Right renal cortex interstitium (tissue), 3 donors: ENCODE results near the gene PODN. TPM values are rescaled to one million over a fixed set of nuclear protein-coding genes. Genes with fewer than 3 reads are reported as not detected.

Source experiments
- DNase-seq, 3 donors: peaks; one replicate each; pipeline ENCODE4 v3.0.0-alpha.2; 2013; ENCODE audit warnings: low read depth in 3 of 3, low spot score in 2 of 3
- polyA plus RNA-seq, 3 donors: library from polyadenylated mRNA; unstranded; fragments of 120-200 nt; gene quantifications; one replicate each; pipeline ENCODE4 v1.2.1, GENCODE V29; 2013; ENCODE audit not compliant: insufficient read length in 3 of 3

PODN gene
- polyA plus RNA-seq, 3 donors, result 1.4 to 1.8 (median 1.6) TPM

DNA sequence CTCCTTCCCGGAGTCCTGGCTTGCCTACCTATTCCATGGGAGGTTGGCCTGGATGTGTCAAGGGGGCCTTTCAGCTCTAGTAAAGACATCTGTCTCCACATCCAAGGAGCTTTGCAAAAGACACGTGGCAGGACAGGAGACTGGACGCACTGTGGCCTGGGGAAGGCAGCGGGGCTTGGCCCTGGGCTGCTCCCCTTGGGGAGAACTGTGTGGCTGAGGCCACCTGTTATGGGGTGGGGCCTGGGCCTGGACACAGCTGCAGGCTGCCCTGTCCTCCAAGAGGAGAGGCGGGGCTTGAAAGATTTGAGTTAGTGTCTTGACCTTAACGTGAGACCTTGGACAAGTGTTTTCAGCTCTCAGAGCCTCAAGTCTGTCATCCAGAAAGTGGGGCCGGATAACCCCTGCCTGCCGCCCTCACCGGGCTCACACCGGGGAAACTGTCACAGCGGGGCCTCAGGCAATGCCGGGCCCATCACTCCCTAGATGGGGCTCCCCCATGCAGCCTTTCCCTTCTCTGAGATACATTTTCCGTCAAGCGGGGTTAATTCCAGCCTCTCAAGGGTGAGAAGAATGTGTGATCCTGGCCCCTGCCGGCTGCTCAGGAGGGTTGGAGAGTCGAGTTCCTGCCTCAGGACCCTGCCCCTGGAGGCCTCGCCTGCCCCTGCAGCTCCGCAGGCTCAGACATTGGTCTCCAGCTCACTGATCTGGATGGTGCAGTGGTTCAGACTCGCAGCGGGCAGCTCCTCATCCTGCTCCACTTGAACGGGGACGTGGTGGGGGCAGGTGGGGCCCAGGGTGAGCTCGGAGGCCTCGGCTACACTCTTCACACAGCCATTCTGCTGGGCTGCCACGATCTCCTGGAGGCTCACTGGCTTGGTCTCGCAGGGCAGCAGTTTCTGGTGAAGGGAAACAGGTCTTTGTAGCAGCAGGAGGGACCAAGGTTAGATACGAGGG, 25.6 kb downstream of the PODN start:
- no peak for DNase-seq

DNA sequence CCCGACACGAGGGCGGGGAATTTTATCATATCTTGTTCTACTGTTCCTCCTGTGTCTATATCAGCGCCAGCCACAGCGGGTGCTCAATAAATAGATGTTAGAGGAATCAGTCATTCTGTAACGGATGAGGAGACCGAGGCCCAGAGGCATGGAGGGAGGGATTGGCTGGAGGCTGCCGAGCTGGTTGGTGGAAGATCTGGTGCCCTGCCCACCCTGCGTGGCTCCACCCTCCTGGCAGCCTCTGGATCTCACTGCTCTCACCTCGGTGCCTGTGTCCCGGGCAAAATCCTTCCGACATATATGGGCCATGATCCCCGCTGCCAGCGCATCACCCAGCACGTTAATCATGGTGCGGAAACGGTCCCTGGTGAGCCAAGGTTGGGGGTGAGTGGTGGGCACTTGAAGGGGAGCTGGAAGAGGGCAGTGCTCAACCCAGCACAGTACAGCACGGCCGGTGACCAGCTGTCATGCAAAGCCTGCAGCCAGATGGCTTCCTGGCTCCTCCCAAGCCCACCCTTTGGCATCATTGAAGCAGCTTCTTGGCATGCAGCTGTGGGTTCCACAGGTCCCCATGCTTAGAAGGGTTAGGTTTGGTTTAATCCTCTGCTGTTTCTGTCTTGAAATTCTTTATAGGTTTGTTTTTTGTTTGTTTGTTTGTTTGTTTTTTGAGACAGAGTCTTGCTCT, 26.7 kb downstream of the PODN start:
- no peak for DNase-seq

DNA sequence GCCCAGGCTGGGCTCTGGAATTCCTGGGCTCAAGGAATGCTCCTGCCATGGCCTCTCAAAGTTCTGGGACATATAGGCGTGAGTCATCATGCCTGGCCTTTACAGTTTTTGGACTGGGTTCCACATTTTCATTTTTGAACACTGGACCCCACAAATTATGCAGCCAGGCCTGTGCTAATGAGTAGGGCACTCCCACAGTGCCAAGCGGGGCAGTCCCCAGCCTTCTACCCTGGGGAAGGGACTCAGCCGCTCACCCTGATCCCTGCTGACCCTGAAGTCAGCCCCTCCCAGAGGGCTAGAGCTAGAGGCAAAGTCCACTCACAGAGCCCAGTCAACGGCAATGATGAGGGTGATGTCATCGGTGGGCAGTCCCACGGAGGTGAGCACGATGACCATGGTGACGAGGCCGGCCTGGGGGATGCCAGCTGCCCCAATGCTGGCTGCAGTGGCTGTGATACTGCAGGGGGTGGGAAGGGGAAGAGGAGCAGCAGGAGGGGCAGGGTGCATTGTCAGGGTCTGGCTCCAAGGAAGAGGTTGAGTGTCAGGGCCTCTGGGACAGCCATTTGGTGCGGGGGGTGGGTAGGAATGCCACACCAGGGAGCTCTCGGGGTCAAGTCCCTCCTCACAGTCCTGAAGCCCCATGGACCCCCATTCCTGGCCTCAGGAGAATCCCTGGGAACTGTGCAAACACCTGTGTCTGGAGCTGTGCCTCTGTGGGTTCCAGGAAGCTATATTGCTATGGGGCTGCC, 27.6 kb downstream of the PODN start:
- DNase-seq, result no peak

DNA sequence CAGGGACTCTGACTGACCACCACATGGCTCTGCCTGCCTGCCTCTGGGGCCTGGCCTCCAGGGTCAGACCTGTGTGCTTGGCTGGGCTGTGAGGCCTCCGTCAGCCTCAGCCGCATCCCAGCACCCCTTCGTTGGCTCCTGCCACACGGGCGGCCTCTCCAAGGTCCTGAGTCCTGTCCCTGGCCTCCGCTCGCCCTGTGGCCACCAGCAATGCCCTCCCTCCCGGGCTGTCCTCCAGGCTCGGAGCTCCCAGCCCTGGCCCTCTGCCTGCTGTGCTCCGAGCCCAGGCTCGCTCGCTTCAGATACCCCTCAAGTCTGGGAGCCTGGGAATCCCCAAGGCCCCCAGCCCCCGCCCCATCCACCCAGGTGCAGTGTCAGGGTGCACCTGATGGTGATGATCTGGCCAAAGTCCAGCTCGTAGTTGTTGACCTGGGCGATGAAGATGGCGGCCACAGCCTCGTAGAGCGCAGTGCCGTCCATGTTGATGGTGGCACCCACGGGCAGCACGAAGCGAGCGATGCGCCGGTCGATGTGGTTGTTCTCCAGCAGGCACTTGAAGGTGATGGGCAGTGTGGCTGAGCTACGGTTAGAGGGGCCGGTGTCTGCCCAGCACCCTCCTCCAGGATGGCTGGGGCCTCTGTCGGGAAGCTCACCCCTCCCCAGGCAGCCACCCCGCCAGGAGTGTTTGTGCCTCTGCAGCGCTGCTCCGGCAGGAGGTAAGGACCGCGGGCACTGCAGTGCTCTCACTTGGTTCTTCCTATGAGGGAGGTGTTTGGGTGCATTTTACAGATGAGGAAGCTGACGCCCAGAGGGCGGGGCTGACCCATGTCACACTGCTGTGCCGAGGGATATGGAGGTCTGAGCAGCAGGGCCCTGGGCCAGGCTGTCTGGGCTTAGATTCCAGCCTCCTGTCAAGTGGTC, 28.5 kb downstream of the PODN start:
- no peak for DNase-seq

DNA sequence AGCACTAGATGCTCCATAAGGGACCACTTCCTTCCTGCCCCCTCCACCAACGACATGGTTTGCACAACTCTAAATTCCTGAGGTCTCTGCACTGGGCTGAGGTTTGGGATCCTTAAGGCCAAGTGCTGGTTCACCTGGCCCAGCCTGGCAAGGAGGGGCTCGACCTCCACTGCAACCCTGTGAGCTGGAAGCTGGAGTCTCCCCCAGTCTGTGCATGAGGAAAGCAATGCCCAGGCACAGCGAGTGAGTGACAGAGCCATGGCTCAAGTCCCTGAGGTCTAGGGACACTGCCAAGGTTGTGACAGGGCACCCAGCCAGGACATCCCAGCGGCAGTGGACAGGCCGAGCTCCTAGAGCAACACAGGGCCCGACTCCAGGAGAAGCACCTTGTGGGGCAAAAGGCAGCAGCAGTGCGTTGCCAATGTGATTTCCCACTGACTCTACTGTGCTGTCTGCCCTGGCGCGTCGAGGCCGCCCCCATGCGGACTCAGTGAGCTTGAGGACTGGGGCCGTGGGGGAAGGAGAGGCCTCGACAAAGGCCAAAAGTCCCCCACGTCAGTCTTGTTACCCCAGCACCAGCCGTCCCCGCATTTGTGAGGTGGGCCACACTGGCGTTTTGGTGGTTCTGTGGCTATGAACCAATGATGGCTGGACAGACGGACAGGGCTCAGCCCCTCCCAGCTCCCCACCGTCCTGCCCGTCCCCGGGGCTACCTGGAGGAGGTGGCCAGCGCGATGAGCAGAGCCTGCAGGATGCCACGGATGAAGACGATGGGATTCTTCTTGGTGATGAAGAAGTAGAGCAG, 30.0 kb downstream of the PODN start:
- DNase-seq, result no peak

DNA sequence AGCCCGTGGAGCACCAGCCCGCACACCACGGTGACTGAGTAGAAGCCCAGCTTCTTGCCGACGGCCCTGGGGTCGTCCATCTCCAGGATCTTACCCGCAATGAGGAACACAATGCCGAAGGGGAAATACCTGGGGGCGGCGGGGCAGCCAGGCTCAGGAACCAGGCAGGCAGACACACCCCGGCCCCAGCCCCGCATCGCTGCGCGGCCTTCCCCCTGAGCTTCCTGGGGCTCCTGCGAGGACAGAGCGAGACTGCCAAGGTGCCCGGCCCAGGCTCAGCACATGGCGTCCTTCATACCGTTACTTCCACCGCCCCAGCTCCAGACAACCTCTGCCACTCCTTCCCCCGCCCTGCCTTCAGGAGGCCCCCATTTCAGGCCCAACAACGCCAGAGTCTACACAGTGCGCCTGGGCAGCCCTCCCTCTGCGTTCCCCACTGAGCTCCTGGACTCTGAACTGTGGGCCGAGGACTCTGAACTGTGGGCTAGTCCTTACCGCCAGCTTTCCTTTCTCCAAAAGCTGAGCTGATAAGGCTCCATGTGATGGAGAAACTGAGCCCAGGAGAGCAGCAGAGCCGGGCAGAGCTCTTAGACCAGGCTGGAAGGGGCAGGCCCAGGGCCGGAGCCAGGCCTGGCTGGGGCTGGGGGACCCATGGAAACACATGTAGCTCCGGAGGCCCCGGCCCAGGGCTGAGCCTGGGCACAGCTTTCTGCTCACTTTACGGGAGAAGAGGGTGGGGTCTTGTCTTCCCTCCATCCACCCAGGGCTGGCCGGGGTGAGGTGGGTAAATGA, 30.8 kb downstream of the PODN start:
- DNase-seq, result no peak

DNA sequence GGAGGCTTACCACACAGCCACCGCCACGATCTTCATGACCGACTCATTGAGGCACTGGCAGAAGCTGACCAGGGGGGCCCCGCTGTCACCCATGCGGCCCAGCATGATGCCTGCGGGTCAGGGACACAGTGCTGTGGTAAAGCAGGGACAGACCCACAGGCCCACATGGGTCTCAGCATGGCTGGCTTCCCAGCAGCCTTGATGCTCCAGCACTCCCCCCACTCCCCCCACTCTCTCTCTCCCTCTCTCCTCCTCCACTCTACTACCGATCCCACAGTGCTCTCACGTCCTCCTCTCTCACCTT, 31.4 kb downstream of the PODN start:
- no peak for DNase-seq

DNA sequence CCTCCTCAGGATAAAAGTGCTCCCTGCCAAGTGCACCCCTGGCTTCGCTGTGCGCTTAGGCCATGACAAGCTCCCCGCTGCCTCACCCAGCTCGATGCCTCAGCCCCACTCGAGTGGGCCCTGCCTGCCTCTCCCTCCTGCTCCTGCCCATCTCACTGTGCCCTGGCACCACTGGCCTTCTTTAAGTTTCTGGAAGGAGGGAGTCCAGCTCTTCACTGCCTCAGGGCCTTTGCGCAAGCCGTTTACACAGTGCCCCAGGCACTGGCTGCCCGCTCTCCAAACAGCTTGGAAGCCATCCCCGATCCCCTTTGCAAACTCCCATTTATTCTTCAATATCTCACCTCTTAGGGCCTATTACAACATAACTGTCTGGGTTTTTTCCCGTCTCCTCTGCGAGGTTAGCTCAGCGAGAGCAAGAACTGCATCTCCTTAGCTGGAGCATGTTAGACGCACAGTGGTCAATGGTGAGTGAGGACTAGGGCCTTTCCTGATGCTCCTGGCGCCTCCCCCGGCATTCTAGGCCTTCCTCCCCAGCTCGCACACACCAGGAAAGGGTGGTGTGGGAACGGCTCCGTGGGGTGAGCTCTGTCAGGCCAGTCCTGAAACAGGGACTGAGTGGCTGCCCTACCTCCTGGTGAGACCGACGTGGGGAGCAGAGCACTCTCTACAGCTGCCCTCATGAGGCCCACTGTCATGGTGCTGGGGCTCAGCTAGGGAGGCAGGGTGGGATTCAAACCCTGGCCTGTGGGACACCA, 31.9 kb downstream of the PODN start:
- DNase-seq, result no peak

DNA sequence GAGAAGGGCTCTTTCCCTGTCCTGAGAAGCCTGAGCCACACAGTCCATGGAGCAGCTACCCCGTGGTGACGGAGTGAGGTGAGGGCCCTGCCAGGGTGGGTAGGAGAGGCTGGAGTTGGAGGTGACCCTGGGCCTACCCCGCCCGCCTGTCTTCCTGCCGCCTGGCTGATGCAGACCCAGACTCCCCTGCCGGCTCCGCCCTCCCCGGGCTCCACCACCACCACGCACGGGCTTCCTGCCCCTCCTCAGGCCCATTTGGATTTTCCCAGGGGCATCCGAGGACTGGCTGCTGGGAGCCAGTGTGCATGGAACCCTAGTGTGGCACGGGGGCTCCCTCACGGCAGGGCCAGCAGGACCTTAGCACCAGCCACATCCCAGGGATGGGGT, 32.5 kb downstream of the PODN start:
- DNase-seq, result no peak

DNA sequence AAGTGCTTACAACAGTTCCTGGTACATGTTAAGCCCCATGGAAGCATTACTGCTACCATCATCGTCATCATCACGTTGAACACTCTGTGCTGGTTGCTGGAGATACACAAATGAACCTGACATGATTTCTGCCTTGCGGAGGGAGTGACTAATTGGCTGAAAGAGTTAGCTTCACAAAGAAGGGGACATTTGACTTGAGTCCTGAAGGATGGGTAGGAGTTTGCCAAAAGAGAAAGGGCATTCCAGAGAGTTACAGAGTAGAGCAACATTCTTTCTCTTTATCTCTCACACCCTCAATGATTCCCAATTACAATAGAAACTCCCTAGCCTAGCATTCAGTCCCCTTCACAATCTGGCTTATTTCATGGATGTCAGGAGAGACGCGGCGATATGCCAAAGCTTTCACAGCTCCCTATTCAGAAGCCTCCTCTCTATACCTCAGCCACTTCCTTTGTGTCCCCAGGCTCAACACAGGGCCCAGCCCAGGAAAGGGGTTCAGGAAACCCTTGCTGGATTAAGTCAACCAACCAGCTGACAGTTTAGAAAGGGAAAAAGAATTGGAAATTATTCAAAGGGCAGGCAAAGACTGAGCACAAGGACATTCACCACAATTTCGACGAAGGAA, 42.4 kb downstream of the PODN start:
- no peak for DNase-seq

DNA sequence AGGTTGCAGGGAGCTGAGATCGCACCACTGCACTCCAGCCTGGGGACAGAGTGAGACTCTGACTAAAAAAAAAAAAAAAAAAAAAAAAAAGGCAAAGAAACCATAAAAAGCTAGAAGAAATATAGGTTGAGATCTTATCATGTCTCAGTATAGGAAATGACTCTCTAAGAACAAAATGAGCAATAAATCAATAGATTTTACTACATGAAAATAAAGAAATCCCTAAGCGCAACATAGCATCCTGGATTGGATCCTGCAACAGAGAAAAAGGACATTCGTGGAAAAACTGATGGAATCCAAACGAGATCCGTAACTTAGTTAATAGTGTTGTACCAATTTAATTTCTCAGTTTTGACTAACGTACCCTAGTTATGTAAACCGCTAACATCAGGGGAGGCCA, 45.1 kb downstream of the PODN start:
- no peak for DNase-seq

DNA sequence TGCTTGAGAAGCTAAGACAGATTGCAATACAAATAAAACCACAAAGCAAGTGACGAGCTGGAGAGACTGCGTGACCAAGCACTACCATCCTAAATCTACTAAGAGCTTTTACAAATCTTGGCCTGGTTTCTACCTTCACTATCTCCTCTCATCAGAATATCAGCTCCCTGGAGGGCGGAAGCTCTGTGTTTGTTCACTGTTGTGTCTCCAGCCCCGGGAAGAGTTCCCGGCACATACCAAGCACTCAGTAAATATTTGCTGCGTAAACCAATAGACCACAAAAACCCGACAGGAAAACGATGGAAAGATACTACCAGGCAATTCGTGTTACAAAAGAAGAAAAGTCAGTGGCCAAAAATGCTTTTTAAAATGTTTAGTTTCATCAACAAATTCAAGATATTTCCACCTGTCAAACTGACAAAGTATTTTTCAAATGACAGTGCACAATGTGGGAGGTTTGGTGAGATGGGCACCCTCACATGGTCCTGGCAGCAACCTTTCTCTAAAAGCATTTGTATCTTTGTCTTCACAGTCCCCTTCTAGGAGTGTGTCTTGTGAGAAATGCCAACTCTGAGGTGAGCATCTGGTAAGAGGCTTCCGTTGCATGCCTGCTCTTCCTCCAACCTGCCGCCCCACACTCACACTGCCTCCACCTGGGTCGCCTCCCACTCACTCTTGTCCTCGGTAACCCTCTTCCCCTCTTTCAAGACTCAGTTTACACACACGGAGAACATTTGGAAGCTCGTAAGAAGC, 45.7 kb downstream of the PODN start:
- no peak for DNase-seq

DNA sequence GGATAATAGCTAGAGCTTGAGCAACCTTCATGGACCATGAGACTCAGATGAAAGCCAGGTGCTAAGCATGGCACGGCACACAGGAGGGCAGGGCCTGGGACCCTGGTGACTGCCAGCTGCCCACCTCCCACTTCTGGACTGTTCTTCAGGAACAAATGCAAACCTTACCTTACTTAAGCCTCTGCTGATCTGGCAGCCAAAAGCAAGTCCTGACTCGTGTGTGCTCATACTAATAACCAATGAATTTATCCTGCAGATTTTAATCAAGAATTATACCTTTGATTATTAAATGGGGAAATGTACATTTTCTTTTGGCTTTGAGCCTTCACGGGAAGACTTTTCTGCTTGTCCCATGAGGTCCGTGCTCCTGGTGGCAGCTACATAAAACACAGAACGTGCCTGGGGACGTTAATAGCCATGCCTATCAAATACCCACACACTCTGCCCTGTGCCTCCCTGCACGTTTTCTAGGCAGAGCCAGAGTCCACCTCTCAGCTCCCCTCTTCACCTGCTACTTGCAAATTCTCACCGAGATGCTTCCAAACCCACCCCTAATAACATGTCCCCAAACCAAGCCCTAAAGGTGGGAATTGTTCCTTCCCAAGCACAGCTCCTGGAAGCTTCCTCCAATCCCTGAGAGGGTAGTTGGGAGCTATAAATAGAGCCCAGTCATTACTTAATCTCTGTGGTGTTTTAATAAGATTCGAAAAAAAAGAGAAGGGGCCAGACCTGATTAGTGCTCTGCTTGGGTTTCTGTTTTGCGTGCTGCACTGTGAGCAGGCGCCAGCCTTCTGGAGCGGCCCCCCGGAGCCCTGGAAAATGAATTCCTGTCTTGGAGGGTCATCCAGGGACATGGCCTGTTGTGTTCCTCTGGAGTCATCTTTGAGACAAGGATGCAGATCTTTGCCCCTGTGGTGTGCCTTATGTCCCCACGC, 46.9 kb downstream of the PODN start:
- no peak for DNase-seq

DNA sequence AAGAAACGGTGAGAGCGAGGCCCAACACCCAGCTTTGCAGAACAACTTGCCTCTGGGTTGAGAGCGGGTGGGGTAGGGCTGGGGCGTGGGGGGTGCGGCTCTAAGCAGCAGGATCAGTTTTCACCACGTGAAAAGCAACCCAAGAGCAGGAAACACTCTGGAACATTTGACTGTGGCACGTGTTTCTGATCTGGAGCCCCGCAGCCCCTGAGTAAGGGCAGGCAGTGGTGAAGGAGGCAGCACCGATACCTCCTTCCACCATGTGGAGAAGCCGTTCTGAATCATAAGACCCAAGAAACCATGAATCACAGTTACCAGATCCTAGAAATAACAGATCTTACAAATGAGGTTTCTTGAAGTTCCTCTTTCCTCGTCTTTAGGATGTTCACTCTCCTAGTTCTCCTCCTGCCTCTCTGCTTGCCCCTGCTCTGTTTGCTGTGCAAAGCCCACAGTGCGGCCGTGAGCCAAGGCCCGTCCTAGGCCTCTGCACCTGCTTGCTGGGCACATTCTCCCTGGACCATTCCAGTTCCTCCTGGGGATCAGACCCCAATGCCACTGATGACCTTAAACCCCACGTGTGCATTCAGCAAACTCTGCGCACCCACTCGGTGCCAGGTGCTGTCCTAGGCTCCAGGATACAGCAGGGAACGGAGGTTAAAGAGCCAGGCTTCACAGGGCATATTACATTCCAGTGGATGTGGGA, 48.5 kb downstream of the PODN start:
- no peak for DNase-seq

DNA sequence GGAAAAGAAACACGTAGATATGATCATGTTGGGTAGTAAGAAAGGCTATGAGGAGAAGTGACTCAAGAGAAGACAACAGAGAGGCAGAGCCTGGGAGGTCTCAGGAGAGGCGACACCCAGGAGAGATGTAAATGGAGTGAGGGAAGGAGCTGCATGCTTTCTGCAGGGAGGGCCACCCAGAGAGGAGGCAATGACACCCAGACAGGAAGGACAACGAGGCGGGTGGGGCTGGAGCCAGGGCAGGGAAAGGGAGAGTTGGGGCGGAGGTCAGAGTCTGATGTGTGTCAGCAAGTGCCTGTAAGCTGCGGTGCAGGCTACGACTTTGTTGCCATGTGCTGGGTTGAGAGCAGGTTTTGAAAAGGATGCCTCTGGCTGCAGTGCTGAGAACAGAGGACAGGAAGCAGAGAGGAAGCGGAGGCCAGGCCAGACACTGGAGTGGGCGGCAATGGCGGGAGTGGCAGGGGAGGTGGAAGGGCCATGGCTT, 49.1 kb downstream of the PODN start:
- DNase-seq, result no peak
